ENCODE results near the gene WWOX. TPM values are rescaled to one million over a fixed set of nuclear protein-coding genes. Genes with fewer than 3 reads are reported as not detected.

The WWOX gene
- total and polyA plus RNA-seq, 2 of the 13 experiments (the other 11 are each of a cell fraction or from before 2014, with no cell fraction given), result 9.1 to 37.4 TPM

DNA sequence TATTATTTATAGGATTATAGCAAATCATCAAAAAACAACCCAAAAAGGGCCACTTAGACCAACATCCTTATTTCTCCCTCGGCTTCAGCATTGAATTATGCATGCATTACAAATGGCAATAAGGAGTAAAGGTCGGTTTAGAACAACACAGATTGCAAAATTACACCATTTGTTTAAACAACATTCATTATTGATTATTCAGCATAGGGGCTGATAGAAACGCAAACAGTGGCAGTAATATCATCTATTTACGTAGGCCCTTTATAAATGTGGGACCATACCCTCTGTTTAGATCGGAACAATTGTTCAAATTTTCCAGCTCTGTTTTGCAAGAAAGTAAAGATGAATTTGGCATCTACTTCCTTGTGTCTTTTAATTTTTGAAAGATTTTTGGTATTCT is 153.3 kb downstream of the WWOX start (continued):
- TF ChIP-seq, protein P1, sequence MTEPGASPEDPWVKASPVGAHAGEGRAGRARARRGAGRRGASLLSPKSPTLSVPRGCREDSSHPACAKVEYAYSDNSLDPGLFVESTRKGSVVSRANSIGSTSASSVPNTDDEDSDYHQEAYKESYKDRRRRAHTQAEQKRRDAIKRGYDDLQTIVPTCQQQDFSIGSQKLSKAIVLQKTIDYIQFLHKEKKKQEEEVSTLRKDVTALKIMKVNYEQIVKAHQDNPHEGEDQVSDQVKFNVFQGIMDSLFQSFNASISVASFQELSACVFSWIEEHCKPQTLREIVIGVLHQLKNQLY (CRISPR knock-in tag; IDR thresholded peaks at IDR 0.05), result peak; percentile 88
- no peak for TF ChIP-seq ZNF124 (CRISPR knock-in tag; IDR thresholded peaks at IDR 0.05)
- TF ChIP-seq DR1 (CRISPR knock-in tag; IDR thresholded peaks at IDR 0.05), result no peak
- TF ChIP-seq HOXD1 (CRISPR knock-in tag; IDR thresholded peaks at IDR 0.05), result peak; percentile 60; the same call in 1 of the 2 replicates
- no peak for TF ChIP-seq ELF4 (CRISPR knock-in tag; IDR thresholded peaks at IDR 0.05; ENCODE audit: borderline replicate concordance)
- TF ChIP-seq SRSF4 (IDR thresholded peaks at IDR 0.05; ENCODE audit: low read depth, low read length, poor library complexity, severe bottlenecking), result no peak
- TF ChIP-seq JUND (CRISPR knock-in tag; IDR thresholded peaks at IDR 0.05), result 0 out of 2 replicates have a peak, but pooled peaks have one; percentile 20
- TF ChIP-seq ZNF737 (CRISPR knock-in tag; IDR thresholded peaks at IDR 0.05; ENCODE audit: borderline replicate concordance), result no peak
- TF ChIP-seq TP53 (CRISPR knock-in tag; conservative IDR thresholded peaks at IDR 0.05), result no peak
- TF ChIP-seq NBN (conservative IDR thresholded peaks at IDR 0.05), result no peak
- no peak for TF ChIP-seq ETV6 (CRISPR knock-in tag; conservative IDR thresholded peaks at IDR 0.05)
- TF ChIP-seq ATF7 (IDR thresholded peaks at IDR 0.05), result peak; percentile 29; the same call in 1 of the 2 replicates
- TF ChIP-seq ATF7 (CRISPR knock-in tag; IDR thresholded peaks at IDR 0.05), result no peak; the same call in 1 of the 2 replicates
- no peak for TF ChIP-seq TERF1 (CRISPR knock-in tag; IDR thresholded peaks at IDR 0.05)
- no peak for TF ChIP-seq SP1 (IDR thresholded peaks at IDR 0.05)
- no peak for TF ChIP-seq SP1 (CRISPR knock-in tag; IDR thresholded peaks at IDR 0.05)
- peak; percentile 55; the same call in 1 of the 2 replicates for TF ChIP-seq ZSCAN9 (CRISPR knock-in tag; IDR thresholded peaks at IDR 0.05; ENCODE audit: borderline replicate concordance)
- TF ChIP-seq RFX1 (IDR thresholded peaks at IDR 0.05), result no peak
- no peak for TF ChIP-seq ZMYM3 (CRISPR knock-in tag; IDR thresholded peaks at IDR 0.05)
- TF ChIP-seq ZNF326 (CRISPR knock-in tag; IDR thresholded peaks at IDR 0.05; ENCODE audit: borderline replicate concordance), result no peak
- TF ChIP-seq ZNF44 (CRISPR knock-in tag; IDR thresholded peaks at IDR 0.05), result no peak
- TF ChIP-seq ZNF24 (IDR thresholded peaks at IDR 0.05), result peak; percentile 68; the same call in 1 of the 2 replicates
- TF ChIP-seq MEIS2 (CRISPR knock-in tag; IDR thresholded peaks at IDR 0.05), result no peak
- TF ChIP-seq JUNB (CRISPR knock-in tag; IDR thresholded peaks at IDR 0.05; ENCODE audit: borderline replicate concordance), result no peak; the same call in 1 of the 2 replicates
- peak; percentile 93 for TF ChIP-seq ZGPAT (CRISPR knock-in tag; IDR thresholded peaks at IDR 0.05)
- TF ChIP-seq, protein P2, sequence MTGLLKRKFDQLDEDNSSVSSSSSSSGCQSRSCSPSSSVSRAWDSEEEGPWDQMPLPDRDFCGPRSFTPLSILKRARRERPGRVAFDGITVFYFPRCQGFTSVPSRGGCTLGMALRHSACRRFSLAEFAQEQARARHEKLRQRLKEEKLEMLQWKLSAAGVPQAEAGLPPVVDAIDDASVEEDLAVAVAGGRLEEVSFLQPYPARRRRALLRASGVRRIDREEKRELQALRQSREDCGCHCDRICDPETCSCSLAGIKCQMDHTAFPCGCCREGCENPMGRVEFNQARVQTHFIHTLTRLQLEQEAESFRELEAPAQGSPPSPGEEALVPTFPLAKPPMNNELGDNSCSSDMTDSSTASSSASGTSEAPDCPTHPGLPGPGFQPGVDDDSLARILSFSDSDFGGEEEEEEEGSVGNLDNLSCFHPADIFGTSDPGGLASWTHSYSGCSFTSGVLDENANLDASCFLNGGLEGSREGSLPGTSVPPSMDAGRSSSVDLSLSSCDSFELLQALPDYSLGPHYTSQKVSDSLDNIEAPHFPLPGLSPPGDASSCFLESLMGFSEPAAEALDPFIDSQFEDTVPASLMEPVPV (CRISPR knock-in tag; IDR thresholded peaks at IDR 0.05), result no peak
